GM18519 (cell line): ENCODE data around the gene ADGRG3.

ENCODE experiments used
- ATAC-seq: cut with Tn5 transposase; IDR thresholded peaks from one replicate; pipeline ENCODE4 v1.9.1; 2021; ENCODE audit warnings: mild to moderate bottlenecking, moderate library complexity; ENCODE audit not compliant: unreplicated experiment, low FRiP score

The ADGRG3 gene

DNA sequence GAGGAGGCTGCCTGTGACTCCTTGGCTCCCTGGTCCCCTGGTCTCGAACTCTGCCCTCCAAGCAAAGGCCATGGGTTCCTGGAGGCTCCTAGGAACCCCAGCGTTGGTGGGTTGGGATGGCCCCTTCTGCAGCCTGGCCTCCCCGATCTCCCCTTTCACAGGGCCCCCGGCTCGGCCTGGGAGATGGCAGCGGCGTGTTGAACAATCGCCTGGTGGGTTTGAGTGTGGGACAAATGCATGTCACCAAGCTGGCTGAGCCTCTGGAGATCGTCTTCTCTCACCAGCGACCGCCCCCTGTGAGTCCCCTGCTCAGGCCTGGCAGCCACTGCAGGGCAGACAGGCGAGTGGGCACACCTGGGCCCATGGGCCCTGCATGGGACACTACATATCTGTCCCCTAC is 10.9 kb downstream of the ADGRG3 start:
- ATAC-seq, result no peak

DNA sequence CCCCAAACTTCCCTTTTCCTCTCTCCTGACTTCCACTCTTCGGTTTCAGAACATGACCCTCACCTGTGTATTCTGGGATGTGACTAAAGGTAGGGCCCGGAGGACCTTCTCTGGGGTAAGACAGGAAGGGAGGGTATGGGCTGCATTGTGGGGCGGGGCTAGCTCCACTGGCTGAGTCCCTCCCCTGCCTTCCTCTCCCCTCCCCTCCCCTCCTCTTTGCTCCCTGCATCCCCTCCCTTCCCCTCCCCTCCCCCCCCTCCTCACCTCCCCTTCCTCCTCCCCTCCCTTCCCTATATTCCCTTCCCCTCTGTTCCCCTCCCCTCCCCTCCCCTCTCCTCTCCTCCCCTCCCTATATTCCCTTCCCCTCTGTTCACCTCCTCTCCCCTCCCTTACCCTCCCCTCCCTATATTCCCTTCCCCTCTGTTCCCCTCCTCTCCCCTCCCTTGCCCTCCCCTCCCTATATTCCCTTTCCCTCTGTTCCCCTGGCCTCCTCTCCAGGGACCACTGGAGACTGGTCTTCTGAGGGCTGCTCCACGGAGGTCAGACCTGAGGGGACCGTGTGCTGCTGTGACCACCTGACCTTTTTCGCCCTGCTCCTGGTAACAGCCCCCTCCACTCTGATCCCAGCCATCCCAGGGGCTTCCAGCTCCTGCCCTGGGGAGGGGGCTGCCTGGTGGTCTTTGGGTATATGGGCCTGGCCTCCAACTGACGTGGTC is 11.8 kb downstream of the ADGRG3 start:
- ATAC-seq, result no peak

DNA sequence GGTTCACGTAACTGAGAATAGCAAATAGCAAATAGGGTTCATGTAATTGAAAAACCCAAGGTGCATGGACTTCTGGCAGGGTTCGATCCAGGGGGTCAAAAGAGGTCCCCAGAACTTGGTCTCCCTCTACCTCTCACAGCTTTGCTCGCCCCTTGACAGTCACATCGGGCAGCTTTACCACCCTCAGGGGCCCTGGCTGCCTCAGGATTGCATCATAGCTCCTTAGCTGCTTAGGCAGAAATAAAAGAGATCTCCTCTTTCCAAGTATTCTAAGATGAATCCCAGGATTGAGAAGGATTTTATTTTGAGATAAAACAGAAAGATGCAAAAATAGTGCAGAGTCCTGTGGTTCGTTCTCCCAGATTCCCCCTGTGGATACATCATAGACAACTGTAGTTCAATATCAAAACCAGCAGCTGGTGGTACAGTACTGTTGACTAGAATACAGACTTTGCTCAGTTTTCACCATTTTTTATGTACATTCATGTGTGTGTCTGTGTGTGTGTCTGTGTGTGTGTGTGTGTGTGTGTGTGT is 12.8 kb downstream of the ADGRG3 start:
- ATAC-seq, result no peak

DNA sequence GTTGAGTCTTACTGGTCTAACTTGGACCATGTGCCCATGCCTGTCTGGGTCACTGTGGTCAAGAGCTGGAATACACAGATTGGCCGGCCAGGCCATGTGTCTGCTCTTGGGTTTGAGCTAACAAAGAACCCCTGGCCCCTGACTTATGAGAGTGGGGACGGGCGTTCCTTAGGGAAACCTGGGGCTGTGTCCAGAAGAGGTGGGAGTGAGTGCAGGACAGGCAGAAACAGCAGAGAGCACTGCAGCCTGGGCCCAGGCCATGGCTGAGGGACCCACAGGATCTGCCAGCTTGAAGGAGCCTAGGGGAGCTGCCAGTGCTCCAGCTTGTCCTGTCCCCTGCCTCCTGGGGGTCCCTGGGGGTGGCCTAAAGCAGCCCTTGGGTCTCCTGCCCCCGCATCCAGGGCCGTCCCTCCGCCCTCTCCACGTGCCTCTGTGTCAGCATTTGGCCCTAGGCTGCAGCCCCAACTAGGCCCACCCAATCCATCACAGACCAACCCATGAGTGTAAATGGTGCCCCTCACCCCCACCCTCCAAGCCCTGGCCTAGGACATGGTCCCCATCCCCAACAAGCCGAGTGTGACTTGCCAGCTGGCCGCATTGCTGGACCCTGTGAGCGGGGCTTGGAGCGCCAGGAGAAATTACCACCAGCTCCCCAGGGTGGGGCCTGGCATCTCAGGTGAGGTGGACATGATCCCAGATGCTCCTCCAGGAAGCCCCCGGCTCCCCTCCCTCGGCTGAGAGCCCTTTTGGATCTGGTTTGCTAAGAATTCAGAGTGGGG is 14.0 kb downstream of the ADGRG3 start:
- ATAC-seq, result no peak

DNA sequence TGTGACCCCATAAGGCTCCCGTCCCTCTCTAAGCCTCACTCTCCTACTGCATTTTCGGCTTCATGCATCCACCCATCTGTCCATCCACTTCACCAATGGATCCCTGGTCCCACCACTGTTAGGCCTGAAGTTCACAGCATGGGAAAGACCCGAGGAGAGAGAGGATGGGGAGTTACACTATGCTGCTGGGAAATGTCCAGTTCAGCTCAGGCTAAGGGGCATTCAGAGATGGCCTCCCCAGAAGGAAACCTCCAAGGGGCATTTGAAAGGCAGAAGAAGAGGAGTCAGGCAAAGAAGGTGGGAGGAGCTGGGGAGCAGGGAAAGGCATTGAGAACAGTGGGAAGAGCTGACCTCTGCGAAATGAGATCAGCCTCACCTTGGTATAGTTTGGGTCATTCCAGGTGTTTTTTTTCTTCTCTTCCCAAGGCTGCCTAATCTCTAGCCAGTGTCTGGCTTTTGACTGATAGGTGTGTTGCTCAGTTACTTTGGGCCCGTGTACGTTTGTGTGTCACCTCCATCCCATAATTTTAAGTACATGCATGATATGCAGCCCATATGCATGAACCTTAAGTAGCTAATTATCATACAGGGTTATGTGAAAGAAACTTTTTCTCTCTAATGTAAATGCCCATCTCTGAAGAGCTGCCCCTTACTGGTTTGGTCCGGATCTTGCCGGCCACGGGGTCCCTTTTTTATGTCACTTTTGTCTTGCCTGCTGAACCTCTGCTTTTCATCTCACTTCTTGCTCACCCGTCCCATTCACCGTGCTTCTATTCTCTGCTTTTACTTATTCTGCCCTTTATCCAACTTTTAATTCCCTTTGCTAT is 14.9 kb downstream of the ADGRG3 start:
- ATAC-seq, result no peak

DNA sequence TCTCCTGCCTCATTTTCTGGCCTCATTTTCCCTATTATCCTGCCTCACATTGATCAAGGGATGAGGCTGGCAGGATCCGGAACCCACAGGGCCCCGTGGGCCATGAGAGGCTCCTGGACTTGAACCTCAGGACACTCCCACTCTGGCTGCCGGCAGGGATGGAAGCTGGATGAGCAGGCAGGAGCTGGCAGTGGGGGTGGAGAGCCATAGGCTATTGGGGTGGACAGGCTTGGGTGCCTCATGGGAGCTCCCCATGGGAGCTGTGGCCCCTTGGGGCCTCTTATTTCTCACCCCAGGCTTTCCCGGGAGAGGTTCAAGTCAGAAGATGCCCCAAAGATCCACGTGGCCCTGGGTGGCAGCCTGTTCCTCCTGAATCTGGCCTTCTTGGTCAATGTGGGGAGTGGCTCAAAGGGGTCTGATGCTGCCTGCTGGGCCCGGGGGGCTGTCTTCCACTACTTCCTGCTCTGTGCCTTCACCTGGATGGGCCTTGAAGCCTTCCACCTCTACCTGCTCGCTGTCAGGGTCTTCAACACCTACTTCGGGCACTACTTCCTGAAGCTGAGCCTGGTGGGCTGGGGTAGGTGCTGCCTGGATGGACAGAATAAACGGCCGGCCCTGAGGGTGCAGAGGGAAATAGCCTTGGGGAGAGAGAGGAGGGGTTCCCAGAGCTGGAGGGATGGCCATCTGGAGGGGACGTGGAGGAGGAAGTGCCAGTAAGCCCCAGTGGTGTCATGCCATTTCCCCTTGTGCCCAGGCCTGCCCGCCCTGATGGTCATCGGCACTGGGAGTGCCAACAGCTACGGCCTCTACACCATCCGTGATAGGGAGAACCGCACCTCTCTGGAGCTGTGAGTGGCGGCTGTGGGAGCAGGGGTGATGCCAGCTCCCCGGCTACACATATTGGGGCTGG is 15.8 kb downstream of the ADGRG3 start:
- no peak for ATAC-seq

DNA sequence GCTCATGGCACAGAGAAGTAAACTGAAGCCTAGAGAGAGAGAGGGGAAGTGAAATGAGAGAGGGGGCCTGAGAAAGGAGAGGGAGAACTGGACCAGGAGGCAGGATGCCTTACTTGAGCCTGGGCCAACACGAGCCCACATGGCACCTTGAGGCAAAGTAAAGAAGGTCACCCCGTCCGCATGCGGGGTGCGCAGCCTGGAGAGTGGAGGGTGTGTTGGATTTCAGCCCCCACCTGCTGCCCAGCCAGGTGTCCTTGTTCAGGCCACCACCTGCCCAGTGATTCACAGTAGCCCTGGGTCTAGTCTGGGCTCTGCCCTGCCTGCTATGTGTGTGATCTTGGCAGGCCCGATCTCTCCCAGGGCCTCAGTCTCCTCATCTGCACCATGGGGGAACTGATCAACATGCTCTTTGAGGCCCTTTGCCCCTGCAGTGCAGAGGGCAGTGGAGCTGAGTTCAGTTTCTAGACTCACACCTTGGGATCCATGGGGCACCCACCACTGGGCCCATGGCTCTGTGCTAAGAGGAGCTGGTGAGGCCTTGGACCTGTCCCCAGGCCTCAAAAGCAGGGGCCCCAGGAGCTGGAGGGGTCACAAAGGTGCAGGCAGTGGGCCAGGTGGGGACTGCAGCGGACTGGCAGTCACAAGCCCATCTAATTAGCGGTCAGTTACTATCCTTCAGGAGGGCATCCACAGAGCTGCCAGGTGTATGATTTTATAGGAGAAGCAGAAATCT is 16.7 kb downstream of the ADGRG3 start:
- no peak for ATAC-seq

DNA sequence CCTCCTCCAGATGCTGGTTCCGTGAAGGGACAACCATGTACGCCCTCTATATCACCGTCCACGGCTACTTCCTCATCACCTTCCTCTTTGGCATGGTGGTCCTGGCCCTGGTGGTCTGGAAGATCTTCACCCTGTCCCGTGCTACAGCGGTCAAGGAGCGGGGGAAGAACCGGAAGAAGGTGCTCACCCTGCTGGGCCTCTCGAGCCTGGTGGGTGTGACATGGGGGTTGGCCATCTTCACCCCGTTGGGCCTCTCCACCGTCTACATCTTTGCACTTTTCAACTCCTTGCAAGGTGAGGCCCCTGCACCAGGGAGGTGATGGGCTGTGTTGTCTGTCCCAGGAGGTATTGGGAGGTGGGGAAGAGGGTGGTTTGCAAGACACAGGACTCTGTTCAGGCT is 17.5 kb downstream of the ADGRG3 start:
- no peak for ATAC-seq

DNA sequence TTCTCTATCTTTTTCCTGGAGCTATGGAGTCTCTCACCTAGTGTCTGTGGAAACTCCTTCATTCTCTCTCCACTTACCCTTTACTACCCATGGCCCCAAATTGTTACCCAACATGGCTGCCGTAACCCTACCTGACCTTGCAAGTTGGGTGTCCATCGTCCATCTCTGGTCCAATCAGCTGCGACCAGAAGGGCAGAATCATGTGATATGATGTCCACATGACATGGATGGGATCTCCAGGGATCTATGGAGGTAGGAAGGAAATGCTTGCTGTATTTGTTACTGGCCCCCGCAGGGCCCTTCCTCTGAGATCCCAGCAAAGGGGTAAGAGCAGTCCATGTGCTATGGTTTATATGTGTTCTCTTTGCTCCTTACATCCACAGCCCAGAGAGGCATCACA is 18.5 kb downstream of the ADGRG3 start:
- no peak for ATAC-seq

DNA sequence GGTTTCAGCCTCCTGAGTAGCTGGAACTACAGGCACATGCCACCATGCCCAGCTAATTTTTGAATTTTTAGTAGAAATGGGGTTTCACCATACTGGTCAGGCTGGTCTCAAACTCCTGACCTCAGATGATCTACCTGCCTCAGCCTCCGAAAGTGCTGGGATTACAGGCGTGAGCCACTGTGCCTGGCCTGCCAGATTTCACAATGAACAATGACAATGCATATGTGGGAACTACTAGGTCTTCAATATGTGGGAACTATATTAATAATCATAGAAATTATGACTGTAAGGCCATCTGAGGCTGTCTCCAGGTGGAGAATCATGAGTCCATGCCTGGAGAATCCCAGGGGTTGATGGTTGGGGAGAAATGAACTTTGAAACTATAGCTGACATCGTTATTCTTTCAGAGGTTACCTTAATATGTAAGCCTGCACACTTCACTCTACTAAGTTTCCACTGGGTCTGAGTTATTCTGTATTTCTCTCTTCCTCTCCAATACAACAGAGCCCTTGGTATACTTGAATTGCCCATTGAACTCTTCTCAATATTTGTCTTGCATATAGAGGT is 19.3 kb downstream of the ADGRG3 start:
- ATAC-seq, result no peak

DNA sequence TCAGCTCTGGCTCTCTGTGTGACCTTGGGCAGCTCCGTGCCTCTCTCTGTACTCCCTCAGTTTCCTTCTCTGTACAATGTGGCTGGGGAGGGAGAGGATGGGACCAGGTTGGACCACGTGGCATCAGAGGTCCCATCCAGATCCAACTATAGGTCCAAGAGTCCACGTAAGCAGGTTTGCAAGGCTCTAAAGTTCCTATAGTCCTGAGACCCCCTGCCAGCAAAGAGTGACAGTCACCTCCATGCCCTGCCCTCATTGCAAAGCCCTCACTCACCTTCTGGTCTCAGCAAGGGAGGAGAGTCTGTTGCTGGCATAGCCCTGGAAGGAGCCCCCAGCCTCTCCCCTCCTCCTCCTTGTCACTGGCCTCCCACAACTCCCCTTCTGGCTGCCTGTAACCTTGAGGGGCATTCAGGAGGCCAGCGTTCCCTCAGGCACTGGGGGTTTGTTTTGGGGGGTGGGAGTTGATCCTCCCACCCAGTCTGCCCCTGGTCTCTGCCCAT is 20.4 kb downstream of the ADGRG3 start:
- ATAC-seq, result no peak

DNA sequence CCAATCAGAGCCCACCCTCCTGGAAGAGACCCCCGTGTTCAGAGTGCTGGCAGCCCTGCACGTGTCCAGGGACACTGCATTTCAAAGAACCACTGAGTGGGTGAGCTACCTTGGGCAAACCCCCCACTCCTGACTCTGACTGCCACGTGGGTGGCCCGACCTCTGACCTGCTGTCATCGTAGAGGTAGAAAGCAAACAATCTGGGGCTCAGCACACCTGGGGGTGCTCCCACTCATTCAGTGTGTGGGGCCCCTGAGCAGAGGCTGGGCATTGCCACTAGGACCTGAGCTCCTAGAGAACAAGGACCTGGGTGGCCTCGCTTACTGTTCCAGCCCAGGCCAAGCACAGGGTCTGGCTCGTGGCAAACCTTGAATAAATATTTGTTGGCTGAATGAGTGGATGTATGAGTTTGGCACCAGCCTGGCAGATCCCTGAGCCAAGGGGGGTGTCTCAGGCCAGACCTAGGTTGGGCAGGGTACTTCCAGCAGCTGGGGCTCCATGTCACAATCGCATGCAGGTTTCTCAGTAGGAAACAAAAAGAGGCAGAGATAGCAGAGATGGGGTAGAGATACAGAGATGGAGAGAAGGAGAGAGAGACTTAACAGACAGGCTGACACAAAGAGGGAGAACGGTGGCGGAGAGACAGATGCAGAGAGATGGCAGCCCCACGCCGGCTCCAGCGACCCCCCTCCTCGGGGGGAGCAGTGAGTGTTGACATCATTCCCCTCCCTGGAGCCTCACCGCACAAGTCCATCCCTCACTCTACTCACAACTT is 21.1 kb downstream of the ADGRG3 start:
- ATAC-seq, result no peak

DNA sequence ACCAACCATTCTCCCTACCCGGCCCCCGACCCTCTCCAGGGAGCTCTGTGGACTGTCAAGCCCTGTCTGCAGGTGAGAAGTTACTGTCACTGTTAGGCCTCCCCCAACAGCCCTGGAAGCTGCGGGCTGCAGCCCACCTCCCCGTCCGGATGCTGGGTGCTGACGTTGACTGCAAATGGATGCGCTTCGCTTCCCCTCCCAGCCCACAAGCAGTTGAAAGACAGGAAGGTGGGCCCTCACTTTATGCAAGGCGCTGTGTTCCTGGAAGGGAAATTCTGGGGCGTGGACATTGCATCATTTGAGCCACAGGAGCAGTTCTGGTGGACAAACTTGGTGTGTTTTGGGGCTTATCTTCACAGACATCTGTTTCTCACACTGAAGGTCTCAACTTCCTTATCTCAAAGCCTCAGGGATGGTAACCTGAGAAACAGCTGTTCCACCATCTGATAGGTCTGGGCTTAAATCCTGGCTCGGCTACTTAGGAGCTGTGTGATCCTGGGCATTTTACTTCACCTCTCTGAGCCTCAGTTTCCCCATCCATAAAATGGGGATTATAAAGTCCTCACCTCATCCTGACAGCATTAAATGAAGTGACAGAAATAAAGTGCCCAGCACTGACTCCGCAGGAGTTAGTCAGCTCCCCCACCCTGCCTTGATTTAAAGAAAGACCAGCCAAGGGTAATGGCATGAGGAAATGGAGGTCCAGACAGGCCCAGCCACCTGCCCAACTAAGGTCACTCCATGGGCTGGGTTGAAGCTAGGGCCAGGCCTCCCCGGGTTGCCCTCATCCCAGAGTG is 21.9 kb downstream of the ADGRG3 start:
- ATAC-seq, result peak; percentile 62

DNA sequence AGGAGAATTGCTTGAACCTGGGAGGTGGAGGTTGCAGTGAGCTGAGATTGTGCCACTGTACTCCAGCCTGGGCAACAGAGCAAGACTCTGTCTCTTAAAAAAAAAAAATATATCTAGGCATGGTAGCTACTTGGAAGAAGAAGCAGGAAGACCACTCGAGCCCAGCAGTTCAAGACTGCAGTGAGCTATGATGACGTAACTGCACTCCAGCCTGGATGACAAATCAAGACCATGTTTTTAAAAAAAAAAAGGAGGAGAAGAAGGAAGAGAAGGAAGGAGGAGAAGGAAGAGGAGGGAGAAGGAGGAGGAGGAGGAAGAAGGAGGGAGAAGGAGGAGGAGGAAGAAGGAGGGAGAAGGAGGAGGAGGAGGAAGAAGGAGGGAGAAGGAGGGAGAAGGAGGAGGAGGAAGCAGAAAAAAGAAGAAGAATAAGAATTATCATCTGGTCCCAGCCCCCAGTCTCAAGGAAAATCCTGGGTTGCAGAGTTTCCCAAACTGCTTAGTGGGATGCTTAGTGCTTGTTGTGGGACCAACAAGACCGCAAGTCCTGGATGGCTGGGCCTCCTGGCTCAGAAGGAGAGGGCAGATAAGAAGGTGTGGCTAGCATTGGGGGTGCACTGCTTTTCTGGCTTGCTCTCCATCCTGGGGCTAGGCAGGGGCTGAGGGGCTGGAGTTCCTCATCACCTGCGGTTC is 22.8 kb downstream of the ADGRG3 start:
- ATAC-seq, result no peak

DNA sequence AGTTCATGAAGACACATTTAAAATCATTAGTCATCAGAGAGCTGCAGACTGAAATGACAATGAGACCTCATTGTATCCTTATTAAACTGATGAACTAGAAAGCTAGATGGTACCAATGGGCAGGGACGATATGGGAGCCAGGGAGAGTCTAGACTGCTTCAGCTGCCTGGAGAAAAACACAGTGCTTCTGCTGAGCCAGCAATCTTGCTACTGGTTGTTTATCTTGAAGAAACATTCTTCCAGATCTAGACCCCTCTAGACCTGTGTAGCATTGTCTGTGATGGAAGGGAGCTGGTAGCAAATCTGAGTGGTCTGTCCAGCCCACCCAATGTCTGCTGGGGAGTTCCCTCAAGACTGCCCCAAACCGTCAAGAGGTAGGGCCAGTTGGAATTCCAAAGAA is 24.5 kb downstream of the ADGRG3 start:
- no peak for ATAC-seq

DNA sequence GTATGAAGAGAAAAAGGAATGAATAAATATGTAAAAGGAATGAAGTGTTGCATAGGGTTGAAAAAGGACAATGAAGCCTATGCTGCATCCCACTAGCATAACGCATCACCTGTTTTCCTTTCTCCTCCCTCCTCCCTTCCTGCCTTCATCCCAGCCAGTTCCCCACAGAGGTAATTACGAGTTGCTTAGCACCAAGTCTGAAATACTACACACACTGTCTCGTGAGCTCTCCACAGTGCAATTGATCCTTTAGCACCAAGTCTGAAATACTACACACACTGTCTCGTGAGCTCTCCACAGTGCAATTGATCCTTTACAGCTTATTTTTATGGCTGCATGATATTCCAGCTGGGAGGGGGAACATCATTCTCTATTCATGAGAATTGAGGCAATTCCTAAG is 25.4 kb downstream of the ADGRG3 start:
- no peak for ATAC-seq

DNA sequence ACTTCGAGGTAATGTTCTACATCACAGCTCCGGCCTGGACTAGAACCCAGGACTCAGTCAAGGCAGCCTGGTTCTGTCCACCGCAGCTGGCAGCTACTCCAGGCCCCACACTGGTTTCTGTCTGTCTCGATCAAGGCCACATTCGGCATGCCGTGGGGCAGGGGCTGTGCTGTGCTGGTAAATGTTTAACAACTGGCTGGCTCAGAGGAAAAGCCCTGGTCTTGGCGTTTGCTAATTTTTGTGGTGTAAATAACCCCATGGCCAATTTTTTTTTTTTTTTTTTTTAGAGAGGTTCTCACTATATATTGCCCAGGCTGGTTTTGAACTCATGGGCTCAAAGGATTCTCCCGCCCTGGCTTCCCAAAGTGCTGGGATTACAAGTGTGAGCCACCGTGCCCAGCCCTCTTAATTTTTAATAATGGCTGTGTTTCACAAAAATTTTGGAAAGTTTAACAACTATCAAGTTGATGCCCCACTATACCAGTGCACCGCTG is 26.2 kb downstream of the ADGRG3 start:
- no peak for ATAC-seq
